Transverse colon (tissue), 4 donors: ENCODE results near the gene TMEM59.
"Not testable (repeated sequence)": the region's sequence is repeated elsewhere in the genome, so short reads cannot be mapped to it uniquely, and the experiment has no call there.

Experiments used
- EP300 ChIP-seq: sonication (generic); formaldehyde crosslinking; IDR thresholded peaks from one replicate; pipeline ENCODE4 v1.6.1; 2017; ENCODE audit warnings: antibody characterized with exemption, low read depth
- POLR2A ChIP-seq: fragments of 450-650 bp; IDR thresholded peaks from one replicate; pipeline ENCODE4 v1.6.1; 2016; ENCODE audit warnings: antibody characterized with exemption, mild to moderate bottlenecking, moderate library complexity
- POLR2AphosphoS5 ChIP-seq, 3 donors: sonication (generic); formaldehyde crosslinking; IDR thresholded peaks; one replicate each; pipeline ENCODE4 v1.6.1; 2016; ENCODE audit warnings: antibody characterized with exemption in 3 of 3
- TF ChIP-seq, protein P1 (sequence below), 5 experiments: fragments of 200-600 bp in 3 of 5; fragments of 450-650 bp in 2 of 5; sonication (generic) in 3 of 5; IDR thresholded peaks; 1 replicate in 2 of 5; 2 replicates in 3 of 5; pipeline ENCODE4 v1.5.1; 2016 to 2017; ENCODE audit warnings: antibody characterized with exemption in 5 of 5, inconsistent platforms in 3 of 5, mild to moderate bottlenecking in 2 of 5, moderate library complexity in 1 of 5

DNA sequence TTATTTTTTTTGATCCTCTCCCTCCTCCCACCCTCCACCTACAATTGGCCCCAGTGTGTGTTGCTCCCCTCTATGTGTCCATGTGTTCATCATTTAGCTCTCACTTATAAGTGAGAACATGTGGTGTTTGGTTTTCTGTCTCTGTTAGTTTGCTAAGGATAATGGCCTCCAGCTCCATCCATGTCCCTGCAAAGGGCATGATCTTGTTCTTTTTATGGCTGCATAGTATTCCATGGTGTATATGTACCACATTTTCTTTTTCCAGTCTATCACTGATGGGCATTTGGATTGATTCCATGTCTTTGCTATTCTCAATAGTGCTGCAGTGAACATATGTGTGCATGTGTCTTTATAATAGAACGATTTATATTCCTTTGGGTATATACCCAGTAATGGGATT lies 28.2 kb downstream of the TMEM59 start:
- TF ChIP-seq, protein P1, sequence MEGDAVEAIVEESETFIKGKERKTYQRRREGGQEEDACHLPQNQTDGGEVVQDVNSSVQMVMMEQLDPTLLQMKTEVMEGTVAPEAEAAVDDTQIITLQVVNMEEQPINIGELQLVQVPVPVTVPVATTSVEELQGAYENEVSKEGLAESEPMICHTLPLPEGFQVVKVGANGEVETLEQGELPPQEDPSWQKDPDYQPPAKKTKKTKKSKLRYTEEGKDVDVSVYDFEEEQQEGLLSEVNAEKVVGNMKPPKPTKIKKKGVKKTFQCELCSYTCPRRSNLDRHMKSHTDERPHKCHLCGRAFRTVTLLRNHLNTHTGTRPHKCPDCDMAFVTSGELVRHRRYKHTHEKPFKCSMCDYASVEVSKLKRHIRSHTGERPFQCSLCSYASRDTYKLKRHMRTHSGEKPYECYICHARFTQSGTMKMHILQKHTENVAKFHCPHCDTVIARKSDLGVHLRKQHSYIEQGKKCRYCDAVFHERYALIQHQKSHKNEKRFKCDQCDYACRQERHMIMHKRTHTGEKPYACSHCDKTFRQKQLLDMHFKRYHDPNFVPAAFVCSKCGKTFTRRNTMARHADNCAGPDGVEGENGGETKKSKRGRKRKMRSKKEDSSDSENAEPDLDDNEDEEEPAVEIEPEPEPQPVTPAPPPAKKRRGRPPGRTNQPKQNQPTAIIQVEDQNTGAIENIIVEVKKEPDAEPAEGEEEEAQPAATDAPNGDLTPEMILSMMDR (IDR thresholded peaks at IDR 0.05) = not testable (repeated sequence)
- not testable (repeated sequence) for TF ChIP-seq POLR2AphosphoS5 (IDR thresholded peaks at IDR 0.05); POLR2A; EP300
